Thyroid gland (tissue), 4 donors: Measurements from ENCODE around the gene PLCG1.

Experiments
- CTCF ChIP-seq, 6 experiments: fragments of 200-600 bp in 3 of 6; fragments of 450-650 bp in 3 of 6; sonication (generic) in 3 of 6; IDR thresholded peaks; one replicate each; pipeline ENCODE4 v1.5.1; 2016 to 2019; ENCODE audit warnings: antibody characterized with exemption in 6 of 6, mild to moderate bottlenecking in 2 of 6, inconsistent platforms in 1 of 6, moderate library complexity in 1 of 6
- POLR2A ChIP-seq, 2 donors: fragments of 450-650 bp; IDR thresholded peaks; one replicate each; pipeline ENCODE4 v1.6.1; 2017; ENCODE audit warnings: antibody characterized with exemption in 2 of 2, mild to moderate bottlenecking in 2 of 2, moderate library complexity in 1 of 2

- TF ChIP-seq CTCF (IDR thresholded peaks at IDR 0.05) = no peak
- TF ChIP-seq POLR2A (IDR thresholded peaks at IDR 0.05) = no peak
Measured at GRCh38 chr20:41167481-41168253, 30.3 kb downstream of the PLCG1 start.
